ENCODE data around the gene NELFB.

Gene NELFB

GRCh38 chr9:137294091-137294680 is 39.1 kb downstream of the NELFB start:
- peak overlapping the region; percentile 50 for H3K4me3 Mint-ChIP-seq
- H3K9me3 Mint-ChIP-seq = no peaks in the 10 kb centered on the region
- ATAC-seq (replicated peaks; ENCODE audit: extremely low read depth, poor library complexity, severe bottlenecking) = no peak

GRCh38 chr9:137294681-137295237 is 39.6 kb downstream of the NELFB start:
- H3K36me3 Mint-ChIP-seq (ENCODE audit: insufficient read depth) = peaks cover 5% of the 10 kb centered on the region
- H3K4me1 Mint-ChIP-seq = peaks cover 6% of the 10 kb centered on the region
- H3K27ac Mint-ChIP-seq (ENCODE audit: low read depth) = no peak overlapping the region
- no peaks in the 10 kb centered on the region for H3K9me3 Mint-ChIP-seq
- peaks cover 52% of the 10 kb centered on the region for H3K27me3 Mint-ChIP-seq
- ATAC-seq (replicated peaks; ENCODE audit: extremely low read depth, poor library complexity, severe bottlenecking) = no peak
- H3K4me3 Mint-ChIP-seq = peak overlapping the region; percentile 50
- no peak for DNase-seq (ENCODE audit: low spot score in 2 of 2)

More at GRCh38 chr9:137294091-137294680, 39.1 kb downstream of the NELFB start:
- Mint-ChIP-seq H3K36me3 (ENCODE audit: insufficient read depth) (peaks cover 5% of the 10 kb centered on the region), H3K4me1 (peaks cover 6% of the 10 kb centered on the region), H3K27me3 (peaks cover 50% of the 10 kb centered on the region), H3K27ac (ENCODE audit: low read depth) (no peak overlapping the region)
- no peak for DNase-seq (ENCODE audit: low spot score in 2 of 2)

DNA sequence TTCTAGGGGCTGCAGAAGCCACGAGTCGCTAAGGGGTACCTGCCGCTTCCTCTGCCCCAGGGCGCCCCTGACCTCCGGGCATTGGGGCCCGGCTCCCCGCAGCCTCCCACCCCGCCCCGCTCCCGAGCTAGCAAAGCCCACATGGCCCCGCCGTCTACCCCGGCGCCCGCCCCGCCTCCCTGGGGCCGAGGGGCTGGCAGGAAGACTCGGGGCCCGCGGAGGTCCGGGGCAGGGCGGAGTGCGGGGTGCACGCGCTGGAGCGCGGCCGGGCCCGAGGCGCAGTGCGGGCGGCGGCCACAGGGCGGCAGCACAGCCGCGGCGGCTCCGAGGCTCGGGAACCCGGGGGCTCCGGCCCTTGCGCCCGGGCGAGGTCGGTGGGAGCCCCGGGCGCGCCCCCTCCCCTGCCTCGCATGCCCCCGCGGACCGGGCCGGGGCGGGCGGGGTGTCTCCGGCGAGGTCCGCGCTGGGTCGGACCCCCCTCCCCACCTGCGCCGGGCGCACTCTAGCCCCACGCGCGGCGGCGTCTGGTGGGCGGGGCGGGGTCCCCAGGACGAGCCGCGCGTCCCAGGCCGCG is 40.2 kb downstream of the NELFB start:
- peaks cover 6% of the 10 kb centered on the region for H3K4me1 Mint-ChIP-seq
- no peak for DNase-seq (ENCODE audit: low spot score in 2 of 2)
- peaks cover 52% of the 10 kb centered on the region for H3K27me3 Mint-ChIP-seq
- ATAC-seq (replicated peaks; ENCODE audit: extremely low read depth, poor library complexity, severe bottlenecking) = peak; percentile 72
- H3K4me3 Mint-ChIP-seq = peak overlapping the region; percentile 50
- peaks cover 8% of the 10 kb centered on the region for H3K36me3 Mint-ChIP-seq (ENCODE audit: insufficient read depth)
- H3K27ac Mint-ChIP-seq (ENCODE audit: low read depth) = no peak overlapping the region
- no peaks in the 10 kb centered on the region for H3K9me3 Mint-ChIP-seq

DNA sequence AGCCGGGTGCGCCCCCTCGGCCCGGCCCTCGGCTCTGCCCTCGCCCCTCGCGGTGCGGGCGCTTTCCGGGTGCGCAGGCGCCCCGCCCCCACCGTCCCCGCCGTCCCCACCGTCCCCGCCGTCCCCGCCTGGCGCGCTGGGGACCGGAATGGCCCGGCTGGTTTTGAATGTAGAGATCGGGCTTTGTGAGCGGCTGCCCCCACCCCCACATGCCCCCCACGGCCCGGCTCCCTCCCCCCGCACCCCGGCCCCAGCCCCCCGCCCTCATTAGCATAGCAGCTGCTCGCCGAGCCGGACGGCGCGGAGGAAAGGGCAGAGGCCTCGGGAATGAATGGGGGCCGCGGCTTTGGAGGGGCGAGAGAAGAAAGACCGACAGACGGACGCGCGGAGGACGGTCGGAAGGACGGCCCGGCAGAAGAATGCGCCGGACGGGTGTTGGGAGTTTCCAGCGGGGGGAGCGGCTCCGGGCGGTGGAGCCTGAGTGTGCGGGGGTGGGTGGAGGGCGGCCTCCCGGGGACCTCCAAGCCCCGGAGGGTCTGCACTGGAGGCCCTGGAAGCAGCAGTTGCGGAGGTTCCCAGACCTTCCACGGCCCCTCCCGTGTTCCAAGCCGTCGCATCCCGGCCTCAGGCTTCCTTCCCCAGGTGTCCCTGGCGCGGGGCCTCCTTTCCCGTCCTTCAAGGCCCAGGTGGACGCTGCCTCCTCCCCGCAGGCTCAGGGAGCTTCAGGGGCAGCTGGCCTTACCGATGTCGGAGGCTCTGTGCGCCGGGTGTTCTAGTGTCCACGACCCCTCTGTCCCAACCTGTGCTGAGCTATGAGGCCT is 40.9 kb downstream of the NELFB start:
- no peak for ATAC-seq (replicated peaks; ENCODE audit: extremely low read depth, poor library complexity, severe bottlenecking)
- no peak for DNase-seq (ENCODE audit: low spot score in 2 of 2)
- Mint-ChIP-seq H3K27me3 (peaks cover 52% of the 10 kb centered on the region), H3K27ac (ENCODE audit: low read depth) (peak overlapping the region; percentile 76), H3K9me3 (no peaks in the 10 kb centered on the region), H3K4me3 (peak overlapping the region; percentile 66), H3K4me1 (peaks cover 6% of the 10 kb centered on the region), H3K36me3 (ENCODE audit: insufficient read depth) (peaks cover 8% of the 10 kb centered on the region)

- H3K9me3 Mint-ChIP-seq = no peaks in the 10 kb centered on the region
- peaks cover 8% of the 10 kb centered on the region for H3K36me3 Mint-ChIP-seq (ENCODE audit: insufficient read depth)
- peaks cover 52% of the 10 kb centered on the region for H3K27me3 Mint-ChIP-seq
- peaks cover 6% of the 10 kb centered on the region for H3K4me1 Mint-ChIP-seq
- H3K4me3 Mint-ChIP-seq = peak overlapping the region; percentile 66
- peak overlapping the region; percentile 76 for H3K27ac Mint-ChIP-seq (ENCODE audit: low read depth)
- ATAC-seq (replicated peaks; ENCODE audit: extremely low read depth, poor library complexity, severe bottlenecking) (no peak), DNase-seq (ENCODE audit: low spot score in 2 of 2) (no peak)
Observed at GRCh38 chr9:137296670-137297664, 41.8 kb downstream of the NELFB start.

- Mint-ChIP-seq H3K36me3 (ENCODE audit: insufficient read depth) (peaks cover 8% of the 10 kb centered on the region), H3K4me1 (peaks cover 6% of the 10 kb centered on the region), H3K27ac (ENCODE audit: low read depth) (no peak overlapping the region), H3K9me3 (no peaks in the 10 kb centered on the region), H3K4me3 (no peak overlapping the region), H3K27me3 (peaks cover 52% of the 10 kb centered on the region)
- no peak for DNase-seq (ENCODE audit: low spot score in 2 of 2)
- no peak for ATAC-seq (replicated peaks; ENCODE audit: extremely low read depth, poor library complexity, severe bottlenecking)
Observed at GRCh38 chr9:137297966-137298365, 42.8 kb downstream of the NELFB start.

DNA sequence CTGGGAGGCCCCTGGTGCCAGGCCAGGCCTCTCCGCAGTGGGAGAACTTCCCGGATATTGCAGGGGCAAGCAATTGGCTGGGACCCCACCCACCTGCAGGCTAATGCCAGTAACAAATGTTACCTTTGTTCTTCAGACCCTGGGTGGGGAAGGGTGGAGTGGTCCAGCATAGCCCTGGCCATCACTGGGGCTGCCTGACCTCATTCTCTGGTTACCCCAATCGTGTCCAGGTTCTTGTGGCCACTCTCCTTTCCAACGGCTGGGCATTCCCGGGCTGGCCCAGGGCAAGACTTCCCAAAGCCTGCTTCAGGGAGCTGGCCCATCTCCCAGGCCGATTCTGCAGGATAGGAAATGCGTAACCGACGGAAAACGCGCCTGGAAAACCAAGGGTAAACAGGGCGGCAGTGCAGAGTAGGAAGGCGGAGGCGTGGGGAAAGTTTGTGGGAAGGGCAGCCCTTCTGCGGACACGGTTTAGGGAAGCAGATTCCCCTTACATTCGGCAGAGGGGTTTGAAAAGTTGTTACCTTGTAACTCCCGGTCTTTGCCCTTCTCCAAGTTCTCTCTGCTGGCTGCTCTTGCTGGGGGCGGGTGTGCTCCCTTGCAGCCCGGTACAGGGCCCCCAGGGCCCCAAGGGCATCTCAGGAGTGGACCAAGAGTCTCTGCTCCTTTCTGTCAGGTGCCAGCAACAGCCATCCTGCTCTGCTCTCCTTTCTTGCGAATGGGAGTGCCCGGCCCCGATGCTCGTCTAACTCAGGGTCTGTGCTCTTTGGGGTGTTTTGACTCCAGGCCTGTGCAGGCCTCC is 43.5 kb downstream of the NELFB start:
- peaks cover 45% of the 10 kb centered on the region for H3K27me3 Mint-ChIP-seq
- H3K36me3 Mint-ChIP-seq (ENCODE audit: insufficient read depth) = peaks cover 9% of the 10 kb centered on the region
- peaks cover 6% of the 10 kb centered on the region for H3K4me1 Mint-ChIP-seq
- DNase-seq (ENCODE audit: low spot score in 2 of 2) (no peak), ATAC-seq (replicated peaks; ENCODE audit: extremely low read depth, poor library complexity, severe bottlenecking) (no peak)
- no peaks in the 10 kb centered on the region for H3K9me3 Mint-ChIP-seq
- no peak overlapping the region for H3K27ac Mint-ChIP-seq (ENCODE audit: low read depth)
- no peak overlapping the region for H3K4me3 Mint-ChIP-seq

- H3K27me3 Mint-ChIP-seq = peaks cover 39% of the 10 kb centered on the region
- ATAC-seq (replicated peaks; ENCODE audit: extremely low read depth, poor library complexity, severe bottlenecking) = no peak
- H3K4me1 Mint-ChIP-seq = peaks cover 6% of the 10 kb centered on the region
- no peak overlapping the region for H3K4me3 Mint-ChIP-seq
- H3K36me3 Mint-ChIP-seq (ENCODE audit: insufficient read depth) = peaks cover 10% of the 10 kb centered on the region
- H3K27ac Mint-ChIP-seq (ENCODE audit: low read depth) = no peak overlapping the region
- no peaks in the 10 kb centered on the region for H3K9me3 Mint-ChIP-seq
- DNase-seq (ENCODE audit: low spot score in 2 of 2) = no peak
Observed at GRCh38 chr9:137299203-137299565, 44.1 kb downstream of the NELFB start.

DNA sequence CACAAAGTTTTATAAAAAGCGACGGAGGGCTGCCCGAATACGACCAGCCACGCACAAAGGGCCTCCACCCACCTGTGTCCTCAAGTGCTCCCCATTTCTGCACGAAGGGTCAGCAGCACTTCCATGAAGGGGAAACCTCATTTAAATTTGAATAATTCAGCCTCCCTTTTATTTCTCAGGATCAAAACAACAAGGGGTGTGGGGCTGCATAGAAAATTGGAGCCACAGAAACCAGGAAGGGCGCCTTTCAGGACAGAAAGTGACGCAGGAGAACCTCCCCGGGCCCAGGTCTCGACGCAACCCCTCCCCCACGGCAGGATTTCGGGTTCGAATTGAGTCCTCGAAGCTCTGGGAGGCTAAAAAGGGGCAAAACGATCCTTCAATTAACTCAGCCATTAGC is 44.8 kb downstream of the NELFB start:
- ATAC-seq (replicated peaks; ENCODE audit: extremely low read depth, poor library complexity, severe bottlenecking) = no peak
- no peak for DNase-seq (ENCODE audit: low spot score in 2 of 2)
- Mint-ChIP-seq H3K27ac (ENCODE audit: low read depth) (no peak overlapping the region), H3K9me3 (no peaks in the 10 kb centered on the region), H3K4me1 (peaks cover 6% of the 10 kb centered on the region), H3K27me3 (peaks cover 32% of the 10 kb centered on the region), H3K4me3 (no peak overlapping the region), H3K36me3 (ENCODE audit: insufficient read depth) (peaks cover 7% of the 10 kb centered on the region)

DNA sequence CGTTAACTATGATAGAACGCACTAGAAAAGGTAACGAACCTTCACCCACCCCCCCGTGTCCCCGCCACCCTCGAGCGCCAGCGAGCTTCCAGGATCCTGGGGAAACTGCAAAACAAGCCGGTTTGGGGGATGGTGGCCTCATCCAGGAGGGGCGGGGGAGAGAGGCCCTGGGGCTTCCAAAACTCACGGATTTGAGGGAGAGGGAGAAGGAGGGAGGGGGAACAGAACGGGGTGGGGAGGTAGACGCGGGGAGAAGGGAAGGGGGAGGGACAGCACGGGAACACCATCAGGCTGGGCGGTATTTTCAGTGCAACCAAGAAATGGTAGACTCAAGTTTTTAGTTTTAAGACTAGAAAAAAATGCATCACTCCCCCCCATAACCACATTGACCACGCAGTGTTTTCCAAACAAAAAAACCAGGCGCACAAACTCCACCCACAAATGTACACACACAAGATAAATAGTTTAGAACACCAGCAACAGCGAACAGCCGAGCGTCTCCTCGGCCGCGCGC is 45.5 kb downstream of the NELFB start:
- no peaks in the 10 kb centered on the region for H3K9me3 Mint-ChIP-seq
- peaks cover 7% of the 10 kb centered on the region for H3K36me3 Mint-ChIP-seq (ENCODE audit: insufficient read depth)
- DNase-seq (ENCODE audit: low spot score in 2 of 2) (no peak), ATAC-seq (replicated peaks; ENCODE audit: extremely low read depth, poor library complexity, severe bottlenecking) (no peak)
- peak overlapping the region; percentile 70 for H3K4me3 Mint-ChIP-seq
- peaks cover 32% of the 10 kb centered on the region for H3K27me3 Mint-ChIP-seq
- H3K4me1 Mint-ChIP-seq = peaks cover 6% of the 10 kb centered on the region
- no peak overlapping the region for H3K27ac Mint-ChIP-seq (ENCODE audit: low read depth)

All from central memory CD8-positive, alpha-beta T cell (primary cell).